Measurements from ENCODE around the gene KIF26B. TPM values are rescaled to one million over a fixed set of nuclear protein-coding genes. Genes with fewer than 3 reads are reported as not detected.

KIF26B gene
- total RNA-seq, 1 experiment from 2014 or later = 1.6 TPM

- Mint-ChIP-seq H3K27me3 (ENCODE audit: insufficient read depth, unreplicated experiment) (peaks cover 12% of the 10 kb centered on the region), H3K4me3 (ENCODE audit: unreplicated experiment) (no peak overlapping the region), H3K4me1 (ENCODE audit: insufficient read depth, unreplicated experiment) (no peaks in the 10 kb centered on the region), H3K9me3 (ENCODE audit: unreplicated experiment) (no peaks in the 10 kb centered on the region), H3K27ac (ENCODE audit: low read depth, unreplicated experiment) (no peak overlapping the region), H3K36me3 (ENCODE audit: insufficient read depth, unreplicated experiment) (no peaks in the 10 kb centered on the region)
- TF ChIP-seq CTCF (IDR thresholded peaks at IDR 0.05; ENCODE audit: unreplicated experiment) = no peak
- ChIA-PET POLR2A (no interaction called here), CTCF (interaction anchor here (0.6 to 0.7 kb wide), 3 partner anchors 28 to 171 kb away, joined by 3 to 6 read pairs (median 3); no protein-coding TSS in a partner anchor)
- no TSS peak for BruUV-seq (replicated peaks)
- DNase-seq (ENCODE audit: unreplicated experiment) = no peak
- intact Hi-C loops (cut with micrococcal nuclease) = no loop called here
Observed at GRCh38 chr1:245698116-245698515, 543.3 kb downstream of the KIF26B start.

- no peak overlapping the region for H3K27ac Mint-ChIP-seq (ENCODE audit: low read depth, unreplicated experiment)
- ChIA-PET CTCF (no interaction called here), POLR2A (no interaction called here)
- DNase-seq (ENCODE audit: unreplicated experiment) = no peak
- H3K36me3 Mint-ChIP-seq (ENCODE audit: insufficient read depth, unreplicated experiment) = no peaks in the 10 kb centered on the region
- H3K4me1 Mint-ChIP-seq (ENCODE audit: insufficient read depth, unreplicated experiment) = no peaks in the 10 kb centered on the region
- intact Hi-C loops (cut with micrococcal nuclease) = no loop called here
- peaks cover 13% of the 10 kb centered on the region for H3K27me3 Mint-ChIP-seq (ENCODE audit: insufficient read depth, unreplicated experiment)
- no TSS peak for BruUV-seq (replicated peaks)
- TF ChIP-seq CTCF (IDR thresholded peaks at IDR 0.05; ENCODE audit: unreplicated experiment) = no peak
- H3K9me3 Mint-ChIP-seq (ENCODE audit: unreplicated experiment) = no peaks in the 10 kb centered on the region
- H3K4me3 Mint-ChIP-seq (ENCODE audit: unreplicated experiment) = no peak overlapping the region
Observed at GRCh38 chr1:245698860-245699259, 544.1 kb downstream of the KIF26B start.

GRCh38 chr1:245700631-245701030 is 545.8 kb downstream of the KIF26B start:
- DNase-seq (ENCODE audit: unreplicated experiment) = no peak
- ChIA-PET CTCF (interaction anchor here (0.5 to 1.6 kb wide), 4 partner anchors 11 to 545 kb away, joined by 3 to 4 read pairs (median 4); no protein-coding TSS in a partner anchor), POLR2A (no interaction called here)
- no peak for TF ChIP-seq CTCF (IDR thresholded peaks at IDR 0.05; ENCODE audit: unreplicated experiment)
- Mint-ChIP-seq H3K4me3 (ENCODE audit: unreplicated experiment) (no peak overlapping the region), H3K27ac (ENCODE audit: low read depth, unreplicated experiment) (no peak overlapping the region), H3K9me3 (ENCODE audit: unreplicated experiment) (no peaks in the 10 kb centered on the region), H3K27me3 (ENCODE audit: insufficient read depth, unreplicated experiment) (peaks cover 13% of the 10 kb centered on the region), H3K4me1 (ENCODE audit: insufficient read depth, unreplicated experiment) (peaks cover 12% of the 10 kb centered on the region), H3K36me3 (ENCODE audit: insufficient read depth, unreplicated experiment) (no peaks in the 10 kb centered on the region)
- no TSS peak for BruUV-seq (replicated peaks)
- intact Hi-C loops (cut with micrococcal nuclease) = loop anchor here (5.0 kb wide), 1 partner anchor 302 kb away; no protein-coding TSS in a partner anchor

GRCh38 chr1:245701631-245702030 is 546.8 kb downstream of the KIF26B start:
- DNase-seq (ENCODE audit: unreplicated experiment) = no peak
- BruUV-seq (replicated peaks) = no TSS peak
- Mint-ChIP-seq H3K9me3 (ENCODE audit: unreplicated experiment) (no peaks in the 10 kb centered on the region), H3K36me3 (ENCODE audit: insufficient read depth, unreplicated experiment) (no peaks in the 10 kb centered on the region), H3K27ac (ENCODE audit: low read depth, unreplicated experiment) (no peak overlapping the region), H3K4me3 (ENCODE audit: unreplicated experiment) (no peak overlapping the region), H3K4me1 (ENCODE audit: insufficient read depth, unreplicated experiment) (peaks cover 12% of the 10 kb centered on the region), H3K27me3 (ENCODE audit: insufficient read depth, unreplicated experiment) (peaks cover 13% of the 10 kb centered on the region)
- CTCF ChIA-PET = interaction anchor here (0.6 kb wide), 3 partner anchors 495 to 749 kb away, joined by 3 to 4 read pairs (median 3); no protein-coding TSS in a partner anchor
- intact Hi-C loops (cut with micrococcal nuclease) = loop anchor here (5.0 kb wide), 1 partner anchor 301 kb away; no protein-coding TSS in a partner anchor
- POLR2A ChIA-PET = interaction anchor here (0.7 kb wide), 1 partner anchor 228 kb away, joined by 3 read pairs; no protein-coding TSS in a partner anchor
- TF ChIP-seq CTCF (IDR thresholded peaks at IDR 0.05; ENCODE audit: unreplicated experiment) = no peak
